ENCODE results near the gene SOX5. TPM values are rescaled to one million over a fixed set of nuclear protein-coding genes. Genes with fewer than 3 reads are reported as not detected.

Gene SOX5
- total and polyA plus RNA-seq, 12 donors = 0.17 to 4.3 (median 2.4) TPM

GRCh38 chr12:23542187-23542586, 407.3 kb downstream of the SOX5 start:
- Histone ChIP-seq H3K9me3 (no peaks in the 10 kb centered on the region), H3K4me3 (no peak overlapping the region), H3K27me3 (no peaks in the 10 kb centered on the region), H3K27ac (no peak overlapping the region), H3K4me1 (no peaks in the 10 kb centered on the region), H3K36me3 (no peaks in the 10 kb centered on the region)
- DNase-seq (no peak), ATAC-seq (no peak)
- WGBS, 2 donors = 97% methylated on average over 3 of the region's 3 CpGs
- intact Hi-C loops (cut with DNase I) = no loop called here
- TF ChIP-seq, protein P1, sequence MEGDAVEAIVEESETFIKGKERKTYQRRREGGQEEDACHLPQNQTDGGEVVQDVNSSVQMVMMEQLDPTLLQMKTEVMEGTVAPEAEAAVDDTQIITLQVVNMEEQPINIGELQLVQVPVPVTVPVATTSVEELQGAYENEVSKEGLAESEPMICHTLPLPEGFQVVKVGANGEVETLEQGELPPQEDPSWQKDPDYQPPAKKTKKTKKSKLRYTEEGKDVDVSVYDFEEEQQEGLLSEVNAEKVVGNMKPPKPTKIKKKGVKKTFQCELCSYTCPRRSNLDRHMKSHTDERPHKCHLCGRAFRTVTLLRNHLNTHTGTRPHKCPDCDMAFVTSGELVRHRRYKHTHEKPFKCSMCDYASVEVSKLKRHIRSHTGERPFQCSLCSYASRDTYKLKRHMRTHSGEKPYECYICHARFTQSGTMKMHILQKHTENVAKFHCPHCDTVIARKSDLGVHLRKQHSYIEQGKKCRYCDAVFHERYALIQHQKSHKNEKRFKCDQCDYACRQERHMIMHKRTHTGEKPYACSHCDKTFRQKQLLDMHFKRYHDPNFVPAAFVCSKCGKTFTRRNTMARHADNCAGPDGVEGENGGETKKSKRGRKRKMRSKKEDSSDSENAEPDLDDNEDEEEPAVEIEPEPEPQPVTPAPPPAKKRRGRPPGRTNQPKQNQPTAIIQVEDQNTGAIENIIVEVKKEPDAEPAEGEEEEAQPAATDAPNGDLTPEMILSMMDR (IDR thresholded peaks at IDR 0.05) = no peak

DNA sequence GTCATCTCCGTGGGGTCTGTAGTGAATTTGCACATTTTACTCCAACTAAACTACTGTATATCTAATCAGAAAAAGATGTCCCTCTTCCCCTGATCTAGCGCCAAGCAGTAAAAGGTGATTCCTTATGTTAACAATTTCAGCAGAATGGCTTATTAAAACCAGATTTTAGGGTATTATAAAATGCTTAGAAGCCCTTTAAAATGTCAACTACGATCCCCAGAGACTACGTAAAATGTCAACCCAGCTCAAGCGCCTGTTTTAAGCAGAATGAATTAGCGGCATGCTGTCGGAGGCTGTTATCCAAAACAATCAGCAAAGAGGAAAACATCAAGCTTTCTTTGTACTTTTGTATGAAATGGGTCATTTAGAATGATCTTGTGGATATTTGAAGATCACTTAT, 408.9 kb downstream of the SOX5 start:
- Histone ChIP-seq H3K27me3 (no peaks in the 10 kb centered on the region), H3K4me1 (no peaks in the 10 kb centered on the region), H3K36me3 (no peaks in the 10 kb centered on the region), H3K27ac (no peak overlapping the region), H3K9me3 (no peaks in the 10 kb centered on the region), H3K4me3 (no peak overlapping the region)
- TF ChIP-seq, protein P1 (IDR thresholded peaks at IDR 0.05) = no peak
- WGBS, 2 donors = 74 to 77% methylated on average over 7 of the region's 7 CpGs
- DNase-seq = no peak
- no peak for ATAC-seq
- intact Hi-C loops (cut with DNase I) = no loop called here

DNA sequence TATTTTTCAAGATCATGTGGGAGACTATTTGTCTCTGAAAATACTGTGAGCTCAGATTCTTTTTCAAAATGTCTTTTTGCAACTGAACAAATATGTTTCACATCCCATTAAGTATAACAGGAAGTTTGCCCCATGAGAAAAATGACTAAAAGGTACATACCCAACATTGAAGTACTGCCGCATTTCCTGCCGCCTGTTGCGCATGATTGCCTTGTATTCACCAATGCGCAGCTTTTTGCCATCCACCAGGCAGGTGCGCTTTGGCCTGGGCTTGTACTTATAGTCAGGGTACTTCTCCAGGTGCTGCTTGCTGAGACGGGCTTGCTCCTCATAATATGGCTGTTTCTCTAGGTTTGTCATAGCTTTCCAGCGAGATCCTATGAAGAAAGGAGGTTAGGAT, 413.2 kb downstream of the SOX5 start:
- Histone ChIP-seq H3K4me1 (no peaks in the 10 kb centered on the region), H3K27ac (no peak overlapping the region), H3K9me3 (no peaks in the 10 kb centered on the region), H3K27me3 (no peaks in the 10 kb centered on the region), H3K4me3 (no peak overlapping the region), H3K36me3 (no peaks in the 10 kb centered on the region)
- DNase-seq (no peak), ATAC-seq (no peak)
- intact Hi-C loops (cut with DNase I) = no loop called here
- WGBS, 2 donors = 91 to 97% methylated on average over 7 of the region's 7 CpGs
- TF ChIP-seq, protein P1 (IDR thresholded peaks at IDR 0.05) = no peak

DNA sequence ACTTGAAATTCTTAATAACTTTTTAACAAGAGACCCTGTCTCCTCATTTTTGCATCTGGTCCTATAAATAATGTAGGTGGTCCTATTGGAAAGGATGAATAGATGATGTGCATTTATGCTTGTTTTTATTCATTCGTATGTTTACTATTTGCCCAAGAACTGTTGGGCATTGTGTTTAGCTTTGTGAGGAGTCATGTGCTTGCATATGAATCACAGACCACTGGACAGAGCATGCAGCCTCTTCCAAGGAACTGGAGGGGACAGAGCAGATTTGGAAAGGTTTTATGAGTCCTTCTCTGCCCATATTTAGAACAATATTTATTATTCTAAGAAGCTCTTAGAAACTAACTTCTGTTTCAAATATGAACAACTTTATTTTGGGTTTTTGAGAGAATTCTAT, 414.0 kb downstream of the SOX5 start:
- ATAC-seq (no peak), DNase-seq (no peak)
- intact Hi-C loops (cut with DNase I) = no loop called here
- WGBS, 2 donors = 77 to 95% methylated on average over 1 of the region's 1 CpG
- Histone ChIP-seq H3K9me3 (no peaks in the 10 kb centered on the region), H3K4me3 (no peak overlapping the region), H3K36me3 (no peaks in the 10 kb centered on the region), H3K27me3 (no peaks in the 10 kb centered on the region), H3K27ac (no peak overlapping the region), H3K4me1 (no peaks in the 10 kb centered on the region)
- TF ChIP-seq, protein P1 (IDR thresholded peaks at IDR 0.05) = no peak

DNA sequence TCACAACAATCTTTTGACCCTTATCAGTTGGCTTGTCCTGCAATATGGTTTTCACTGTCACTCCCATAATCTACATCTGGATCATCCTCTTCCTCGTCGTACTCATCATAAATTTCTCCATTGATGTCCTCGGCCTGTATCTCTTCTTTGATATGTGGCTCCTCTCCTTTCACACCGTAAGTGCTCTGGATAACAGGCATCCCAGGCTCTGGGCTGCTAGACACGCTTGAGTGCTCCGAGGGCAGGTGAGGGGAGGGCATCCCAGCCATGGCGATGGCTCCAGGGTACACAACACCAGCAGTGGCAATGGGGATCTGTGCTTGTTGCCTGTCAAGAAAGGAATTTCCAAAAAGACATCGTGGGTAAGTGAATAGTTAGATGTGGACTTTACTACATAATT, 415.3 kb downstream of the SOX5 start:
- 87 to 90% methylated on average over 8 of the region's 8 CpGs for WGBS, 2 donors
- H3K4me3 ChIP-seq = no peak overlapping the region
- ATAC-seq = no peak

More for the DNA sequence above, 415.3 kb downstream of the SOX5 start:
- intact Hi-C loops (cut with DNase I) = no loop called here
- no peak overlapping the region for H3K27ac ChIP-seq
- no peaks in the 10 kb centered on the region for H3K4me1 ChIP-seq
- H3K9me3 ChIP-seq = no peaks in the 10 kb centered on the region
- H3K36me3 ChIP-seq = no peaks in the 10 kb centered on the region
- no peaks in the 10 kb centered on the region for H3K27me3 ChIP-seq
- DNase-seq = no peak
- TF ChIP-seq, protein P1 (IDR thresholded peaks at IDR 0.05) = no peak

Measured in heart right ventricle (tissue), 16 donors.